Activated CD4-positive, alpha-beta T cell treated with anti-CD3 and anti-CD28 coated beads for 36 hours (primary cell): ENCODE measurements around the gene MRPS35. TPM values are rescaled to one million over a fixed set of nuclear protein-coding genes. Genes with fewer than 3 reads are reported as not detected.

ENCODE experiments used
- ATAC-seq: fragments of 200-7000 bp; cut with Tn5 transposase; one replicate; pipeline ENCODE4 v1.10.0; 2021; ENCODE audit warnings: mild to moderate bottlenecking, moderate library complexity
- CTCF ChIA-PET: fragments of 350-600 bp; sonication (Branson Sonifier 250); formaldehyde crosslinking; loops from one replicate; lab custom pipeline; 2021; ENCODE audit warnings: antibody characterized with exemption; lab: Charles Lee
- POLR2A ChIA-PET: fragments of 350-600 bp; sonication (Branson Sonifier 250); formaldehyde crosslinking; loops from one replicate; lab custom pipeline; 2021; ENCODE audit warnings: antibody characterized with exemption, inconsistent platforms; lab: Charles Lee
- DNase-seq: peaks from one replicate; pipeline ENCODE4 v3.0.0-alpha.2; 2020
- H3K27ac Mint-ChIP-seq: one replicate; pipeline ENCODE4 v1.8.0; 2021; ENCODE audit warnings: mixed read lengths
- H3K27me3 Mint-ChIP-seq: one replicate; pipeline ENCODE4 v1.8.0; 2021; ENCODE audit warnings: mixed read lengths
- H3K36me3 Mint-ChIP-seq: one replicate; pipeline ENCODE4 v1.8.0; 2021; ENCODE audit warnings: low read depth, mixed read lengths
- H3K4me1 Mint-ChIP-seq: one replicate; pipeline ENCODE4 v1.8.0; 2021; ENCODE audit warnings: mixed read lengths
- H3K4me3 Mint-ChIP-seq: one replicate; pipeline ENCODE4 v1.8.0; 2021; ENCODE audit warnings: mild to moderate bottlenecking, moderate library complexity, mixed read lengths
- H3K9me3 Mint-ChIP-seq: one replicate; pipeline ENCODE4 v1.8.0; 2021; ENCODE audit warnings: low read depth, mixed read lengths
- intact Hi-C, 2 experiments: fragments of 100-400 bp; cut with DNase I in 1 of 2; cut with micrococcal nuclease in 1 of 2; formaldehyde crosslinking; loops; one replicate each; pipeline versions ENCODE4 v1.14.2 to v1.15.1; 2022 to 2024; cut with DNase I, micrococcal nuclease
- total RNA-seq, 2 experiments: library from RNA; stranded (reverse); gene quantifications; one replicate each; pipeline ENCODE4 v1.2.3, GENCODE V29; 2021

The MRPS35 gene
- total RNA-seq, 2 experiments from 2014 or later = 58.5 to 62.1 TPM

- DNase-seq (no peak), ATAC-seq (no peak)
- Mint-ChIP-seq H3K27me3 (no peaks in the 10 kb centered on the region), H3K9me3 (no peaks in the 10 kb centered on the region), H3K36me3 (peaks cover 29% of the 10 kb centered on the region), H3K4me1 (peaks cover 25% of the 10 kb centered on the region), H3K4me3 (no peak overlapping the region), H3K27ac (no peak overlapping the region)
- intact Hi-C loops = no loop called here
- ChIA-PET POLR2A (interaction anchor here (0.6 kb wide), 1 partner anchor 34 kb away, joined by 5 read pairs; no protein-coding TSS in a partner anchor), CTCF (interaction anchor here (0.6 kb wide), 2 partner anchors 48 to 173 kb away, joined by 3 to 4 read pairs; no protein-coding TSS in a partner anchor)
Observed at GRCh38 chr12:27787559-27787958, 76.9 kb downstream of the MRPS35 start.

GRCh38 chr12:27790179-27790578 lies 79.5 kb downstream of the MRPS35 start:
- Mint-ChIP-seq H3K4me3 (no peak overlapping the region), H3K9me3 (no peaks in the 10 kb centered on the region), H3K36me3 (peaks cover 29% of the 10 kb centered on the region), H3K4me1 (peaks cover 21% of the 10 kb centered on the region), H3K27me3 (no peaks in the 10 kb centered on the region), H3K27ac (no peak overlapping the region)
- no peak for DNase-seq
- ChIA-PET CTCF (interaction anchor here (3.7 kb wide), 1 partner anchor 31 kb away, joined by 19 read pairs; no protein-coding TSS in a partner anchor), POLR2A (no interaction called here)
- ATAC-seq = no peak
- intact Hi-C loops = no loop called here

GRCh38 chr12:27794818-27795584 lies 84.4 kb downstream of the MRPS35 start:
- H3K36me3 Mint-ChIP-seq = peaks cover 44% of the 10 kb centered on the region
- intact Hi-C loops = no loop called here
- H3K27ac Mint-ChIP-seq = peak overlapping the region; percentile 29
- peaks cover 10% of the 10 kb centered on the region for H3K4me1 Mint-ChIP-seq
- ChIA-PET POLR2A (no interaction called here), CTCF (interaction anchor here (0.7 to 1.3 kb wide), 3 partner anchors 10 to 26 kb away, joined by 3 read pairs; no protein-coding TSS in a partner anchor)
- H3K27me3 Mint-ChIP-seq = no peaks in the 10 kb centered on the region
- no peaks in the 10 kb centered on the region for H3K9me3 Mint-ChIP-seq
- DNase-seq (no peak), ATAC-seq (peak; percentile 58)
- no peak overlapping the region for H3K4me3 Mint-ChIP-seq

- intact Hi-C loops = no loop called here
- peaks cover 53% of the 10 kb centered on the region for H3K36me3 Mint-ChIP-seq
- POLR2A ChIA-PET = no interaction called here
- no peak overlapping the region for H3K4me3 Mint-ChIP-seq
- H3K27ac Mint-ChIP-seq = no peak overlapping the region
- H3K4me1 Mint-ChIP-seq = peaks cover 21% of the 10 kb centered on the region
- H3K9me3 Mint-ChIP-seq = no peaks in the 10 kb centered on the region
- no peaks in the 10 kb centered on the region for H3K27me3 Mint-ChIP-seq
- DNase-seq (no peak), ATAC-seq (no peak)
- CTCF ChIA-PET = interaction anchor here (0.7 to 1.1 kb wide), 2 partner anchors 9 to 24 kb away, joined by 3 read pairs; no protein-coding TSS in a partner anchor
Observed at GRCh38 chr12:27796128-27796527, 85.5 kb downstream of the MRPS35 start.

GRCh38 chr12:27797301-27798025 lies 86.8 kb downstream of the MRPS35 start:
- no peak for ATAC-seq
- H3K36me3 Mint-ChIP-seq = peaks cover 46% of the 10 kb centered on the region
- POLR2A ChIA-PET = no interaction called here

GRCh38 chr12:27800819-27801218 lies 90.2 kb downstream of the MRPS35 start:
- H3K36me3 Mint-ChIP-seq = peaks cover 36% of the 10 kb centered on the region
- ChIA-PET POLR2A (interaction anchor here (1.3 kb wide), 1 partner anchor 21 kb away, joined by 4 read pairs; no protein-coding TSS in a partner anchor), CTCF (interaction anchor here (0.6 to 8.7 kb wide), 2 partner anchors 8 to 20 kb away, joined by 3 to 79 read pairs; no protein-coding TSS in a partner anchor)
- no peaks in the 10 kb centered on the region for H3K9me3 Mint-ChIP-seq
- peaks cover 35% of the 10 kb centered on the region for H3K4me1 Mint-ChIP-seq
- H3K4me3 Mint-ChIP-seq = peak overlapping the region; percentile 2
- ATAC-seq (peak; percentile 33), DNase-seq (no peak)
- H3K27me3 Mint-ChIP-seq = peaks cover 3% of the 10 kb centered on the region
- H3K27ac Mint-ChIP-seq = peak overlapping the region; percentile 53
- intact Hi-C loops = loop anchor here in 1 of 2 experiments (1.0 kb wide), 1 partner anchor 21 kb away; the partner anchor contains the start of genes KLHL42 and MANSC4

More at GRCh38 chr12:27797301-27798025, 86.8 kb downstream of the MRPS35 start:
- Mint-ChIP-seq H3K4me1 (peaks cover 35% of the 10 kb centered on the region), H3K9me3 (no peaks in the 10 kb centered on the region), H3K27me3 (no peaks in the 10 kb centered on the region), H3K27ac (no peak overlapping the region), H3K4me3 (no peak overlapping the region)
- intact Hi-C loops = no loop called here
- CTCF ChIA-PET = interaction anchor here (0.6 kb wide), 2 partner anchors 495 to 1106 kb away, joined by 3 to 4 read pairs; no protein-coding TSS in a partner anchor
- DNase-seq = no peak

- intact Hi-C loops = loop anchor here (1.0 kb wide), 3 partner anchors 15 to 21 kb away; partner anchors contain the start of genes KLHL42 (in 1 of the 2) and MANSC4 (in 1 of the 2)
Observed at GRCh38 chr12:27801630-27802029, 91.0 kb downstream of the MRPS35 start.

GRCh38 chr12:27802511-27802910 lies 91.9 kb downstream of the MRPS35 start:
- Mint-ChIP-seq H3K4me3 (no peak overlapping the region), H3K36me3 (peaks cover 26% of the 10 kb centered on the region), H3K4me1 (peaks cover 50% of the 10 kb centered on the region), H3K27me3 (peaks cover 13% of the 10 kb centered on the region), H3K9me3 (no peaks in the 10 kb centered on the region), H3K27ac (no peak overlapping the region)
- intact Hi-C loops = loop anchor here (1.0 kb wide), 2 partner anchors 16 to 20 kb away; no protein-coding TSS in a partner anchor
- ChIA-PET CTCF (interaction anchor here (8.7 kb wide), 1 partner anchor 18 kb away, joined by 79 read pairs; no protein-coding TSS in a partner anchor), POLR2A (interaction anchor here (0.6 to 1.6 kb wide), 4 partner anchors 16 to 268 kb away, joined by 3 to 14 read pairs (median 4); no protein-coding TSS in a partner anchor)
- ATAC-seq = peak; percentile 71
- DNase-seq = peak; percentile 29

More at GRCh38 chr12:27801630-27802029, 91.0 kb downstream of the MRPS35 start:
- peak overlapping the region; percentile 53 for H3K27ac Mint-ChIP-seq
- CTCF ChIA-PET = interaction anchor here (8.7 kb wide), 1 partner anchor 19 kb away, joined by 79 read pairs; no protein-coding TSS in a partner anchor
- H3K27me3 Mint-ChIP-seq = peaks cover 8% of the 10 kb centered on the region
- H3K4me1 Mint-ChIP-seq = peaks cover 43% of the 10 kb centered on the region
- no peak overlapping the region for H3K4me3 Mint-ChIP-seq
- no peaks in the 10 kb centered on the region for H3K9me3 Mint-ChIP-seq
- DNase-seq = no peak
- peak; percentile 38 for ATAC-seq
- POLR2A ChIA-PET = interaction anchor here (1.3 to 1.6 kb wide), 2 partner anchors 20 kb away, joined by 4 to 14 read pairs; no protein-coding TSS in a partner anchor
- H3K36me3 Mint-ChIP-seq = peaks cover 34% of the 10 kb centered on the region

- POLR2A ChIA-PET = interaction anchor here (0.6 to 1.6 kb wide), 4 partner anchors 16 to 269 kb away, joined by 3 to 14 read pairs (median 4); no protein-coding TSS in a partner anchor
Observed at GRCh38 chr12:27802936-27803335, 92.3 kb downstream of the MRPS35 start.

GRCh38 chr12:27805238-27805637 lies 94.6 kb downstream of the MRPS35 start:
- CTCF ChIA-PET = interaction anchor here (0.8 to 8.7 kb wide), 3 partner anchors 10 to 16 kb away, joined by 3 to 79 read pairs (median 3); no protein-coding TSS in a partner anchor

More at GRCh38 chr12:27802936-27803335, 92.3 kb downstream of the MRPS35 start:
- Mint-ChIP-seq H3K4me1 (peaks cover 53% of the 10 kb centered on the region), H3K36me3 (peaks cover 22% of the 10 kb centered on the region), H3K27me3 (peaks cover 14% of the 10 kb centered on the region), H3K4me3 (no peak overlapping the region), H3K9me3 (no peaks in the 10 kb centered on the region), H3K27ac (no peak overlapping the region)
- ATAC-seq (no peak), DNase-seq (peak; percentile 14)
- CTCF ChIA-PET = interaction anchor here (8.7 kb wide), 1 partner anchor 18 kb away, joined by 79 read pairs; no protein-coding TSS in a partner anchor
- intact Hi-C loops = loop anchor here (1.0 kb wide), 2 partner anchors 17 to 19 kb away; no protein-coding TSS in a partner anchor

More at GRCh38 chr12:27805238-27805637, 94.6 kb downstream of the MRPS35 start:
- POLR2A ChIA-PET = no interaction called here
- intact Hi-C loops = no loop called here
- Mint-ChIP-seq H3K27me3 (peaks cover 22% of the 10 kb centered on the region), H3K4me3 (no peak overlapping the region), H3K4me1 (peaks cover 51% of the 10 kb centered on the region), H3K27ac (no peak overlapping the region), H3K36me3 (peaks cover 10% of the 10 kb centered on the region), H3K9me3 (no peaks in the 10 kb centered on the region)
- no peak for ATAC-seq
- DNase-seq = no peak
